Stomach (tissue), 4 donors: ENCODE measurements around the gene EFL1.

Experiments used
- CTCF ChIP-seq, 7 experiments: fragments of 450-650 bp in 4 of 7; fragments of 200-600 bp in 3 of 7; sonication (generic) in 3 of 7; IDR thresholded peaks; one replicate each; pipeline ENCODE4 v1.5.1; 2016 to 2019; ENCODE audit warnings: antibody characterized with exemption in 7 of 7, control low read depth in 2 of 7, mild to moderate bottlenecking in 1 of 7
- EP300 ChIP-seq: sonication (generic); formaldehyde crosslinking; IDR thresholded peaks from one replicate; pipeline ENCODE4 v1.6.1; 2017; ENCODE audit warnings: antibody characterized with exemption
- POLR2A ChIP-seq, 4 donors: fragments of 450-650 bp; IDR thresholded peaks; one replicate each; pipeline ENCODE4 v1.6.1; 2016; ENCODE audit warnings: antibody characterized with exemption in 4 of 4, control low read depth in 2 of 4, mild to moderate bottlenecking in 1 of 4, moderate library complexity in 1 of 4
- POLR2AphosphoS5 ChIP-seq, 3 donors: sonication (generic); formaldehyde crosslinking; IDR thresholded peaks; one replicate each; pipeline ENCODE4 v1.6.1; 2016; ENCODE audit warnings: antibody characterized with exemption in 3 of 3

- TF ChIP-seq POLR2AphosphoS5 (IDR thresholded peaks at IDR 0.05) = no peak
- no peak for TF ChIP-seq EP300
- no peak for TF ChIP-seq CTCF (IDR thresholded peaks at IDR 0.05)
- TF ChIP-seq POLR2A (IDR thresholded peaks at IDR 0.05) = no peak
Measured at GRCh38 chr15:82098674-82099073, 163.9 kb downstream of the EFL1 start.
